HG03565 (cell line): ENCODE data around the gene PSMC1.
A peak's percentile ranks its signal among the peaks of the same experiment; 100 is the strongest.
"Not testable (repeated sequence)": the region's sequence is repeated elsewhere in the genome, so short reads cannot be mapped to it uniquely, and the experiment has no call there.

ENCODE experiments used
- ATAC-seq: cut with Tn5 transposase; IDR thresholded peaks from one replicate; pipeline ENCODE4 v1.9.1; 2021; ENCODE audit warnings: mild to moderate bottlenecking, moderate library complexity; ENCODE audit not compliant: unreplicated experiment

Gene PSMC1

GRCh38 chr14:90256354-90257131 lies at the start of gene PSMC1:
Gene PSMC1 (plus strand): TSS chr14:90256553. CDS start chr14:90256598, 45 bp downstream.
- ATAC-seq = peak; percentile 95

GRCh38 chr14:90213099-90213748 lies 43.1 kb upstream of the PSMC1 start:
- no peak for ATAC-seq

GRCh38 chr14:90228478-90228877 lies 27.9 kb upstream of the PSMC1 start:
- no peak for ATAC-seq

GRCh38 chr14:90229942-90230341 lies 26.4 kb upstream of the PSMC1 start:
- not testable (repeated sequence) for ATAC-seq

- no peak for ATAC-seq
These were observed 21.0 kb upstream of the PSMC1 start for GRCh38 chr14:90235179-90235976.

GRCh38 chr14:90239139-90239538 lies 17.2 kb upstream of the PSMC1 start:
- ATAC-seq = no peak

GRCh38 chr14:90242444-90242843 lies 13.9 kb upstream of the PSMC1 start:
- ATAC-seq = no peak

- ATAC-seq = no peak
These were observed 9.4 kb upstream of the PSMC1 start for GRCh38 chr14:90246936-90247335.

- not testable (repeated sequence) for ATAC-seq
These were observed 8.9 kb upstream of the PSMC1 start for GRCh38 chr14:90247441-90247840.

- no peak for ATAC-seq
These were observed 7.8 kb upstream of the PSMC1 start for GRCh38 chr14:90248594-90248993.

GRCh38 chr14:90253826-90254225 lies 2.5 kb upstream of the PSMC1 start:
- no peak for ATAC-seq

- no peak for ATAC-seq
These were observed 482 bp upstream of the PSMC1 start for GRCh38 chr14:90255871-90256270.

GRCh38 chr14:90263748-90264449 lies 7.5 kb downstream of the PSMC1 start:
- peak; percentile 67 for ATAC-seq

- ATAC-seq = no peak
These were observed 10.2 kb downstream of the PSMC1 start for GRCh38 chr14:90266441-90267154.

- no peak for ATAC-seq
These were observed 12.1 kb downstream of the PSMC1 start for GRCh38 chr14:90268420-90268819.

GRCh38 chr14:90272523-90272922 lies 16.2 kb downstream of the PSMC1 start:
- ATAC-seq = no peak

GRCh38 chr14:90273532-90273931 lies 17.2 kb downstream of the PSMC1 start:
- ATAC-seq = no peak

GRCh38 chr14:90274019-90274418 lies 17.7 kb downstream of the PSMC1 start:
- no peak for ATAC-seq

GRCh38 chr14:90274808-90275457 lies 18.6 kb downstream of the PSMC1 start:
- ATAC-seq = no peak

GRCh38 chr14:90275458-90275814 lies 19.1 kb downstream of the PSMC1 start:
- ATAC-seq = no peak
